Astrocyte (in vitro differentiated cells and primary cell): Measurements from ENCODE around the gene CDX2. TPM values are rescaled to one million over a fixed set of nuclear protein-coding genes. Genes with fewer than 3 reads are reported as not detected.

Source experiments
- DNase-seq: peaks from one replicate; pipeline ENCODE4 v3.0.0-alpha.2; 2010; ENCODE audit warnings: low read depth
- FAIRE-seq: peaks from 2 replicates; lab custom pipeline; 2011; peaks lifted over from hg19 to GRCh38; lab: Jason Lieb, UNC
- H2AFZ ChIP-seq: 2 replicates; pipeline ENCODE4 v1.6.0; 2012; ENCODE audit warnings: low read depth, low read length, inconsistent platforms
- H3K27ac ChIP-seq: 2 replicates; pipeline ENCODE4 v1.5.1; 2011; ENCODE audit warnings: low read depth, low read length, inconsistent platforms
- H3K27me3 ChIP-seq: 2 replicates; pipeline ENCODE4 v1.6.0; 2011; ENCODE audit warnings: low read length, inconsistent platforms; ENCODE audit not compliant: insufficient read depth
- H3K36me3 ChIP-seq: 2 replicates; pipeline ENCODE4 v1.5.1; 2011; ENCODE audit warnings: low read length, inconsistent platforms; ENCODE audit not compliant: insufficient read depth
- H3K4me1 ChIP-seq: 2 replicates; pipeline ENCODE4 v1.5.1; 2011; ENCODE audit warnings: low read length, inconsistent platforms; ENCODE audit not compliant: insufficient read depth
- H3K4me2 ChIP-seq: 2 replicates; pipeline ENCODE4 v1.6.0; 2012; ENCODE audit warnings: low read length, inconsistent platforms
- H3K4me3 ChIP-seq: 2 replicates; pipeline ENCODE4 v1.5.1; 2011; ENCODE audit warnings: low read depth, mild to moderate bottlenecking, low read length, inconsistent platforms; ENCODE audit not compliant: insufficient read depth
- H3K79me2 ChIP-seq: 2 replicates; pipeline ENCODE4 v1.6.0; 2012; ENCODE audit warnings: mild to moderate bottlenecking, low read length, inconsistent platforms; ENCODE audit not compliant: insufficient read depth
- H3K9ac ChIP-seq: 2 replicates; pipeline ENCODE4 v1.6.0; 2012; ENCODE audit warnings: mild to moderate bottlenecking, low read length, inconsistent platforms
- H3K9me3 ChIP-seq: 2 replicates; pipeline ENCODE4 v1.5.1; 2012; ENCODE audit warnings: low read depth, mild to moderate bottlenecking, low read length, inconsistent platforms; ENCODE audit not compliant: insufficient read depth
- H4K20me1 ChIP-seq: 2 replicates; pipeline ENCODE4 v1.6.0; 2012; ENCODE audit warnings: low read length, inconsistent platforms; ENCODE audit not compliant: insufficient read depth
- H3K27ac Mint-ChIP-seq: one replicate; pipeline ENCODE4 v1.8.0; 2021; ENCODE audit warnings: mild to moderate bottlenecking, mixed read lengths; ENCODE audit not compliant: unreplicated experiment
- H3K27me3 Mint-ChIP-seq: one replicate; pipeline ENCODE4 v1.8.0; 2021; ENCODE audit warnings: low read depth, mixed read lengths; ENCODE audit not compliant: unreplicated experiment
- H3K36me3 Mint-ChIP-seq: one replicate; pipeline ENCODE4 v1.8.0; 2021; ENCODE audit warnings: low read depth, mixed read lengths; ENCODE audit not compliant: unreplicated experiment
- H3K4me1 Mint-ChIP-seq: one replicate; pipeline ENCODE4 v1.8.0; 2021; ENCODE audit warnings: low read depth, mixed read lengths; ENCODE audit not compliant: unreplicated experiment
- H3K4me3 Mint-ChIP-seq: one replicate; pipeline ENCODE4 v1.8.0; 2021; ENCODE audit warnings: mild to moderate bottlenecking, moderate library complexity, mixed read lengths; ENCODE audit not compliant: unreplicated experiment
- H3K9me3 Mint-ChIP-seq: one replicate; pipeline ENCODE4 v1.8.0; 2021; ENCODE audit warnings: mild to moderate bottlenecking, mixed read lengths; ENCODE audit not compliant: unreplicated experiment
- EZH2 ChIP-seq: IDR thresholded peaks from 2 replicates; pipeline ENCODE4 v1.6.1; 2012; ENCODE audit warnings: mild to moderate bottlenecking, low read length, inconsistent platforms; ENCODE audit not compliant: insufficient read depth
- total RNA-seq: library from RNA; stranded (reverse); gene quantifications from 2 replicates; pipeline ENCODE4 v1.2.1, GENCODE V29; 2021
- TF ChIP-seq, protein P1 (sequence below): IDR thresholded peaks from 2 replicates; pipeline ENCODE4 v1.5.1; 2011; ENCODE audit warnings: low read depth, mild to moderate bottlenecking, inconsistent platforms, low read length, moderate library complexity; ENCODE audit not compliant: insufficient read depth

Gene CDX2
- total RNA-seq, 1 donor from 2014 or later, result not detected

DNA sequence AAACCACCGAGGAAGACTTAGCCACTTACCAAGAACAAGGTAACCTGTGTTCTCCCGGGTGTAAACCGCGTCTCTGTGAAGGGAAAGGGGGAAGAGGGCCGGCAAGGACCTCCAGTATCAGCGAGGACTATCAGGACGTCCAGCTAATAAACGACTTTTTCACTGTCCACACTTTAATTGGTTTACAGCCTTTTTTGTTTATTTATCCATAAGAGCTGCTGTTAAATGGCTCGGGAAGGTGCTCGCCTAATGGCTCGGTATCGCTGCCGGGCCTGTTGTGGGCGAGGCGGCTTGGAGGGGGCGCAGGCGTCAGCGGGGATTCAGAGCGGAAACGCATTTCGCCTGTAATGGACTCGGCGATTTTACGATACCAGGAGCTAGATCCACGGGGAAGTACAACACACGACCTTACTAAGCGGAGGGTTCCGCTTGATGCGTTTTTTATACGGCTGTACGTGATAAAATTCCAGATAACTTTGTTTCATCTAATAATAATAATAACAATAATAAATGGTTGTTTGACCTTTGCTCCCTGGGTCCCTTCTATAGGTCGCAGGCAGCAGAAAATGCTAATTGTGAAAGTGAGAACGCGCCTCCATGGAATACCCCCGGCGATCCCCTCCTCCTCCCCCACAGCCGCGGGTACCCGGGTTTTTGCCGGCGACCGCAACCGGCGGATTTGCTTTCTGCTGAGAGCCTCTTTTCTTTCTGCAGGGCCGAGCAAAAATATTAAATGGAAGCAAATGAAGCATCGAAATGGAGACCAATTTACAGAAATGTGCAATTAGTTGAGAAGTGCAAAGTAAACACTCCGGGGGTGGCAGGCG, 51.8 kb downstream of the CDX2 start:
- peaks cover 73% of the 10 kb centered on the region for H3K27me3 Mint-ChIP-seq
- H3K9me3 Mint-ChIP-seq, result peaks cover 8% of the 10 kb centered on the region
- no peak overlapping the region for H3K4me3 ChIP-seq
- no peak overlapping the region for H2AFZ ChIP-seq
- H3K4me1 Mint-ChIP-seq, result no peaks in the 10 kb centered on the region
- H3K4me2 ChIP-seq, result no peak overlapping the region
- no peaks in the 10 kb centered on the region for H3K79me2 ChIP-seq
- H3K36me3 ChIP-seq, result no peaks in the 10 kb centered on the region
- H3K4me3 Mint-ChIP-seq, result no peak overlapping the region
- FAIRE-seq (no peak), DNase-seq (no peak)
- peaks cover 3% of the 10 kb centered on the region for H3K9me3 ChIP-seq
- H4K20me1 ChIP-seq, result no peaks in the 10 kb centered on the region
- peak overlapping the region; percentile 88 for H3K27ac Mint-ChIP-seq
- no peak for TF ChIP-seq EZH2
- TF ChIP-seq, protein P1, sequence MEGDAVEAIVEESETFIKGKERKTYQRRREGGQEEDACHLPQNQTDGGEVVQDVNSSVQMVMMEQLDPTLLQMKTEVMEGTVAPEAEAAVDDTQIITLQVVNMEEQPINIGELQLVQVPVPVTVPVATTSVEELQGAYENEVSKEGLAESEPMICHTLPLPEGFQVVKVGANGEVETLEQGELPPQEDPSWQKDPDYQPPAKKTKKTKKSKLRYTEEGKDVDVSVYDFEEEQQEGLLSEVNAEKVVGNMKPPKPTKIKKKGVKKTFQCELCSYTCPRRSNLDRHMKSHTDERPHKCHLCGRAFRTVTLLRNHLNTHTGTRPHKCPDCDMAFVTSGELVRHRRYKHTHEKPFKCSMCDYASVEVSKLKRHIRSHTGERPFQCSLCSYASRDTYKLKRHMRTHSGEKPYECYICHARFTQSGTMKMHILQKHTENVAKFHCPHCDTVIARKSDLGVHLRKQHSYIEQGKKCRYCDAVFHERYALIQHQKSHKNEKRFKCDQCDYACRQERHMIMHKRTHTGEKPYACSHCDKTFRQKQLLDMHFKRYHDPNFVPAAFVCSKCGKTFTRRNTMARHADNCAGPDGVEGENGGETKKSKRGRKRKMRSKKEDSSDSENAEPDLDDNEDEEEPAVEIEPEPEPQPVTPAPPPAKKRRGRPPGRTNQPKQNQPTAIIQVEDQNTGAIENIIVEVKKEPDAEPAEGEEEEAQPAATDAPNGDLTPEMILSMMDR, result no peak
- no peaks in the 10 kb centered on the region for H3K36me3 Mint-ChIP-seq
- H3K4me1 ChIP-seq, result peaks cover 4% of the 10 kb centered on the region
- H3K27me3 ChIP-seq, result peaks cover 72% of the 10 kb centered on the region
- no peak overlapping the region for H3K9ac ChIP-seq
- H3K27ac ChIP-seq, result no peak overlapping the region

DNA sequence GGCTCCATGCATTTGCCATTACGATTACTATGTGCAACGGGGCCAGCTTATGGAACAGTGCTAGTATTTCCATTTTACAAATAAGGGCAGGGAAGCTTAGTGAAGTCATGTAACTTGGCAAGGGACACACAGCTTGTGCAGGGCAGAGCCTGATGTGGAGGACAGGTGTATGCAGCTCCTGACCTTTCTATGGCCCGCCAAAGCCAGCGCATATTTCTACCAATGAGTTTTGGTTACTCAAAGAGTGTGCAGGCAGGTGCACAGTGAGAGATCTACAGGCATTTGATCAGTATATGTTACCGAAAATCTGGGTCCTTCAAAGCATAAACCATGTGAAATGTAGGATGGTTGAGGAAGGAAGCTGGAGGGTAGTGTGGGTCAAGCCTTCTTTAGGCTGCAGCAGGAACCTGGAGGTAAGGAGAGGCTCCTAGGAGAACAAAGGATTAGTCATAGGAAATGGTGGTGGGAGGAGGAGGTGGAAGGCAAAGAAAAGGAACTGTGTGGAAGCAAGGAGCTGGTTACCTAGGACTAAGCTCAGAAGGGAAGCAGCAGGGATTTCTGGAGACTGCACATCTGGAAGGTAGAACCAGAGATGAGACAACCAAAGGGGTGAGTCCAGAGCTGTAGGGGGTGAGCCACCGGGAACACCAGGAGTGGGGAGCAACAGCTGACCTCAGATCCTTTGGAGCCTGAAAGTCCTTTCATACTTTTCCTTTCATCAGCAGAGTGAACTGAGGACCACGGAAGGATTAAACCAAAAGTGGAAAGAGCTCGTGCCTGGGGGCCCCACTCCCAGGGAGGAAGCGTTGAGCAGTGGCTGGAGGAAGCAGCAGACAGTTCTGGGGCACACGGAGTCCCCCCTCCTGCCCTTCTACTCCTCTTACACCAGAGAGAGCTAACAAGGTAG, 53.6 kb downstream of the CDX2 start:
- Histone ChIP-seq H3K27me3 (peaks cover 62% of the 10 kb centered on the region), H3K4me3 (no peak overlapping the region), H3K79me2 (no peaks in the 10 kb centered on the region), H2AFZ (no peak overlapping the region), H3K9me3 (peaks cover 3% of the 10 kb centered on the region), H3K4me1 (no peaks in the 10 kb centered on the region), H4K20me1 (no peaks in the 10 kb centered on the region), H3K36me3 (no peaks in the 10 kb centered on the region), H3K9ac (no peak overlapping the region), H3K4me2 (no peak overlapping the region), H3K27ac (no peak overlapping the region)
- H3K27ac Mint-ChIP-seq, result no peak overlapping the region
- DNase-seq (no peak), FAIRE-seq (no peak)
- peaks cover 8% of the 10 kb centered on the region for H3K9me3 Mint-ChIP-seq
- no peaks in the 10 kb centered on the region for H3K36me3 Mint-ChIP-seq
- H3K4me3 Mint-ChIP-seq, result no peak overlapping the region
- TF ChIP-seq, protein P1, result no peak
- TF ChIP-seq EZH2, result no peak
- peaks cover 63% of the 10 kb centered on the region for H3K27me3 Mint-ChIP-seq
- no peaks in the 10 kb centered on the region for H3K4me1 Mint-ChIP-seq
